Right kidney (tissue), 1 donor: ENCODE results near the gene PRPF40A.

ENCODE experiments used
- DNase-seq: peaks from one replicate; pipeline ENCODE4 v3.0.0-alpha.2; 2016

The PRPF40A gene

GRCh38 chr2:152651834-152652233 lies 65.4 kb downstream of the PRPF40A start:
- DNase-seq, result no peak

- DNase-seq, result no peak
Observed at GRCh38 chr2:152650768-152651371, 66.4 kb downstream of the PRPF40A start.

GRCh38 chr2:152649997-152650396 lies 67.3 kb downstream of the PRPF40A start:
- DNase-seq, result no peak

- DNase-seq, result no peak
Observed at GRCh38 chr2:152648336-152648735, 68.9 kb downstream of the PRPF40A start.

DNA sequence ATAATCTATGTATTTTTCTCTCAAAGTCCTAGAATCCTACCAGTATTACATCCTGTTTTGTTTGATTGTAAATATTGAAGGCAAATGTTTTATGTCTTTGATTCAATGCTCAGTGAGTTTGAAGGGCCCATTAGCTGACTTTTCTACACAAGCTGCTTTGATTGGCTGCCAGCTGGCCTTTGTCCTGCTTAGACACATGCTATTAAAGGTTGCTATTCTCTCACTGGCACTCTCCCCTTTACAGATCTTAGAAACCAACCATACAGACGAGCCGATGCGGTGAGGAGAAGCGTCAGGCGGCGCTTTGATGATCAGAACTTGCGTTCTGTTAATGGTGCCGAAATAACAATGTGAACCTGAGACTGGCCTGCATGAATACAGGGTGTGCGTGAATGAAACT lies 69.7 kb downstream of the PRPF40A start:
- no peak for DNase-seq

DNA sequence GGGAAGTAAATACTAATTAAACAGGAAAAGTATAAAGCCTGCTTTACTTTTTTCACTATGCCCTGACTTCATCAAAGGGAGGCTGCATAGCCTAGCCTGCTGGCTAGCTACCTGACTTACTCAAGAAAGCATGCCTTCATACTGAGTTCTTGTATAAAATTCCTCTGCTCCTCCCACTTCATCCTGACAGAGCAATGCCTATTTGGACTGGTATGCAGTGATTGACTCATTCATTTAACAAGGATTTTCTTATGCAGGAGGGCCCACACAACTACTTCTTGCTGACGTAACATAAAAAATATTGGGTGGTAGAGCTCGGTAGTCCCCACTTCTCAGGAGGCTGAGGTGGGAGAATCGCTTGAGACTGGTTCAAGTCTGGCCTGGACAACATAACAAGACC lies 70.5 kb downstream of the PRPF40A start:
- no peak for DNase-seq

GRCh38 chr2:152646264-152646663 lies 71.0 kb downstream of the PRPF40A start:
- no peak for DNase-seq

- DNase-seq, result no peak
Observed at GRCh38 chr2:152644189-152644873, 72.9 kb downstream of the PRPF40A start.

DNA sequence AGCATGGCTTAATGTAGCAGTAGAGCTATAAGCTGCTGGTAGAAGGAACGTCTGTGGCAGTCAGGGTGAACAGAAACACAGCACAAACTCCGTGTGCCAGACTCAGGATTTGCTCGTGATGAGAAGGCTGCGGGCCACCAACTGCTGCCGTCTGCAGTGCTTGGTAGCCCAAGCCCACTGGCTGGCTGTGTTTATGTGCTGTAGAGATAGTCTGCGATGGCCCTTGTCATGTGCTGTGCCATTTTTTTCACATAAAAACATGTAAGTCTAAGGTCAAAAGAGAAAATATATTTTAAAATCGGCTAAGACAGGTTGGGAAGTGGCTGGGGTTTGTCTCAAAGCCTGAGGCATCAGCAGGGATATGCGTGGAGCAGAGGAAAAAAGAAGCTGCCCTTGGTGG lies 78.7 kb downstream of the PRPF40A start:
- DNase-seq, result no peak

- no peak for DNase-seq
Observed at GRCh38 chr2:152638056-152638455, 79.2 kb downstream of the PRPF40A start.

DNA sequence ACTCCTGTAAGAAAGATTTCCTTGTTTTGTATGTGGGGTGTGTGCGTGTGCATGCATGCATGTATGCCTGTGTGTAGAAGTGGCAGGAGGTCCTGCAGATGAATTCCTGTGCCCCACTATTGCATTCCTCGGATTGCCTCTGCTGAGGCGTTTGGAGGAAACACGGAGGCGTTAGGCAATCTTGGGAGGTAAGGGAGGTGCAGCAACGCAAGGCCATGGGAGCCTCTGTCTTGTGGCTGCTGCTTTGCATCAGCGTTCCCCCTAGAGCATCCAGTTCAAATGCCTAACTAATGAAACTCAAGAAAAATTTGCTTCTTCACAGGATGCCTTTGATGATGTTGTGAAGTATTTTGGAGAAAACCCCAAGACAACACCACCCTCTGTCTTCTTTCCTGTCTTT lies 80.0 kb downstream of the PRPF40A start:
- no peak for DNase-seq

- DNase-seq, result peak; percentile 27
Observed at GRCh38 chr2:152635635-152636298, 81.5 kb downstream of the PRPF40A start.

DNA sequence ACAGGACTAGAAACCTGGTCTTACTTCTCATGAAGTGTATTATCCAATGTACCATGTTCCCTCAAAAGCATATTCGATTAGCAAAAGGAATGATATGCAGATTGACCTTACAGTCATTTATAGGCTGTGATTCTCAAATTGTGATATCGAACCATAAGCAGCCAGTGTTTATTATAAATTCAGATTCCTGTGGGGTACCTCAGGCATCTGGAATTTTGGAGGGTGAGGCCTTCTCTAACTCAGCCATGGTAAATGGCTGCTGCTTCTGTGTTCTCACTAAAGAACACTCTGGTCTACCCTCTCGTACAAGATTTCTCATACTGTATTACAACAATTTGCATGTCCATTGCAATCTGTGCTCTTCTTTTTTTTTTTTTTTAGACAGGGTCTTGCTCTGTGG lies 84.5 kb downstream of the PRPF40A start:
- DNase-seq, result no peak

GRCh38 chr2:152630466-152630865 lies 86.8 kb downstream of the PRPF40A start:
- DNase-seq, result no peak

GRCh38 chr2:152629202-152629601 lies 88.1 kb downstream of the PRPF40A start:
- no peak for DNase-seq

DNA sequence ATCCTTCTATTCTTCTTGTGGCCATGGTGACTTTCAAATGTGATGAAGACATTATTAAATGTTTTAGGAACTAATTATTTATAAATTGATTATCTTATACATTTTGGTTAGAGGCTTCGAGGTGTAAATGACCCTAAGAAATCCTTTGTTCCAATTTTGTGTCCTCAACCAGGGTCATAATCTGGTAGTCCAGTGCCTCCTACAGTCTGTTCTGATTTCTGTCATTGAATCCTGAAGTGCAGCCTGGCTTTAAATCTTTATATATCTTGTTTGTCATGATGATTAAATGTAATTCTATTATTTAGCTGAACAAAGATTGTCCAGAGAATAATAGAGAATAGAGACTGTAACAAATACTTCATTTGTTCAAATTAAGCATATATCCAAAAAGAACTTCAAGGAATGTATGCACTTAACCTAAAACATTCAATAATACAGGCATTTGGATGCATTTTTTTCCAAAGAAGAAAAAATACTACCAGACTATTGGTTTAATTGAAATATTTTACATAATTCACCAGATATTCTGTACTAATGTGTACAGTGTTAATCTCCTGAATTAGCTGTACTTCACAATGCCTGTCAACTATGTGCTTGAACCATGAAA lies 89.8 kb downstream of the PRPF40A start:
- DNase-seq, result no peak

DNA sequence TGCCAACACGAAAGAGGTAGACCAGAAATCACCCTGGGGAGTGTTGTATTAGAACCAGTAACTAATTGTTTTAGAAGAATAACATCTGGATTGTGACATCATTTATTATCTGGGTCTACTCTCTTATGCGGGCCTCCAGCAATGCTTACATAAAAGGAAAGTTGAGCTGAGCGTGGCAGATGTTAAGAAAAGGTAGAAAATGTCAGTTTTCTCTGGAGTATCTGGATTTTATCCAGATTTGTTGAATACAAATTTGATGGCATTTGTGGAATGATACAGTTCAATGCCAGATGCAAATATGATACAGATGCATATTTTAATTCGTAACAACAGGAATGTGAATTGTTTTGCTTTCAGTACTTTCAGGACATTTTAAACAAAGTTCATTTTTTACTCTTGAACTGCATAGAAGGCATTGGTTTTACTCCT lies 90.3 kb downstream of the PRPF40A start:
- no peak for DNase-seq

GRCh38 chr2:152624805-152625204 lies 92.5 kb downstream of the PRPF40A start:
- no peak for DNase-seq

- no peak for DNase-seq
Observed at GRCh38 chr2:152623775-152624174, 93.5 kb downstream of the PRPF40A start.

- DNase-seq, result peak; percentile 17
Observed at GRCh38 chr2:152623076-152623740, 94.1 kb downstream of the PRPF40A start.

GRCh38 chr2:152622219-152622618 lies 95.0 kb downstream of the PRPF40A start:
- no peak for DNase-seq

GRCh38 chr2:152620985-152621384 lies 96.3 kb downstream of the PRPF40A start:
- DNase-seq, result no peak

DNA sequence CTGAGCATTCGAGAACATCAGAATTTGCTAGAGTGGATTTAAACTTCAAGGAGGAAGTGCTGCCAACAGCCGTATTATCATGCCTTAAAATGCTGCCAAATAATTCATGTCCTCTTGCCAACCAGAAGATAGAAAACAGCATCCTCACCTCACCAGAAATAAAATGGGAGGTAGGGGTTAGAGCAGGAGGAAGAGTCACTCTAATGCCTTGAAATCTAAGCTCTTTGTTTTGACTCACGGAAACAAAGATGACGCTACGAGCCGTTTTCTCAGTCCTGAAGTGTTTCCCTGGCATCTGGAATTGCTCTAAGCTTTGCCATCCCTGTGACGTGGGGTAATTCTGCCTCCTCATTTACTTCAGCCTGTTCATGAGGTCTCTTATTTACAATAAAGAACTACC lies 97.1 kb downstream of the PRPF40A start:
- DNase-seq, result no peak
